Esophagus squamous epithelium (tissue), 4 donors: ENCODE measurements around the gene CREB3L1.

Experiments used
- CTCF ChIP-seq, 6 experiments: fragments of 450-650 bp in 4 of 6; fragments of 200-600 bp in 2 of 6; sonication (generic) in 2 of 6; IDR thresholded peaks; one replicate each; pipeline ENCODE4 v1.5.1; 2016 to 2019; ENCODE audit warnings: antibody characterized with exemption in 6 of 6, mild to moderate bottlenecking in 4 of 6, moderate library complexity in 4 of 6
- POLR2A ChIP-seq, 4 donors: fragments of 450-650 bp; IDR thresholded peaks; one replicate each; pipeline ENCODE4 v1.6.1; 2017; ENCODE audit warnings: antibody characterized with exemption in 4 of 4, mild to moderate bottlenecking in 4 of 4, moderate library complexity in 3 of 4

GRCh38 chr11:46243796-46244109, 33.7 kb upstream of the CREB3L1 start:
- TF ChIP-seq CTCF (IDR thresholded peaks at IDR 0.05) (no peak), POLR2A (IDR thresholded peaks at IDR 0.05) (no peak)
